OCI-LY3 (cell line): ENCODE measurements around the gene MAGI2.

Source experiments
- CTCF ChIP-seq: fragments of 200-600, 300-600 bp; sonication (generic); IDR thresholded peaks from 2 replicates; pipeline ENCODE4 v1.5.1; 2014; ENCODE audit warnings: antibody characterized with exemption, low read length, low read depth
- EZH2phosphoT487 ChIP-seq: fragments of 200-600 bp; shearing (Covaris generic); IDR thresholded peaks from 2 replicates; pipeline ENCODE4 v1.6.1; 2018; ENCODE audit warnings: antibody characterized with exemption, mixed run types, low read depth

- no peak for TF ChIP-seq CTCF
- no peak for TF ChIP-seq EZH2phosphoT487
Measured at GRCh38 chr7:78959477-78959876, 494.0 kb downstream of the MAGI2 start.
